Trophoblast cell (in vitro differentiated cells and primary cell): Measurements from ENCODE around the gene CHMP4A.

Experiments used
- DNase-seq, 2 donors: peaks; one replicate each; pipeline ENCODE4 v3.0.0-alpha.2; 2016
- H2AFZ ChIP-seq: 2 replicates; pipeline ENCODE4 v1.6.1; 2013; ENCODE audit warnings: low read length, moderate library complexity, mild to moderate bottlenecking; ENCODE audit not compliant: insufficient read depth, poor library complexity
- H2AK5ac ChIP-seq: 2 replicates; pipeline ENCODE4 v1.6.1; 2013; ENCODE audit warnings: mild to moderate bottlenecking, low read length
- H2BK120ac ChIP-seq: 2 replicates; pipeline ENCODE4 v1.6.1; 2013; ENCODE audit warnings: low read length, mild to moderate bottlenecking, moderate library complexity; ENCODE audit not compliant: insufficient read depth, poor library complexity
- H2BK12ac ChIP-seq: 2 replicates; pipeline ENCODE4 v1.6.1; 2013; ENCODE audit warnings: mild to moderate bottlenecking, low read length, moderate library complexity
- H2BK5ac ChIP-seq: 2 replicates; pipeline ENCODE4 v1.6.1; 2013; ENCODE audit warnings: low read length, low read depth, moderate library complexity, mild to moderate bottlenecking; ENCODE audit not compliant: poor library complexity
- H3K14ac ChIP-seq: 2 replicates; pipeline ENCODE4 v1.6.1; 2013; ENCODE audit warnings: mild to moderate bottlenecking, low read length
- H3K18ac ChIP-seq: 2 replicates; pipeline ENCODE4 v1.6.1; 2013; ENCODE audit warnings: mild to moderate bottlenecking, low read length
- H3K23ac ChIP-seq: 2 replicates; pipeline ENCODE4 v1.6.1; 2013; ENCODE audit warnings: low read length
- H3K27ac ChIP-seq: 2 replicates; pipeline ENCODE4 v1.5.1; 2013; ENCODE audit warnings: low read depth, mild to moderate bottlenecking, inconsistent platforms, low read length, moderate library complexity
- H3K27me3 ChIP-seq: 2 replicates; pipeline ENCODE4 v1.6.1; 2013; ENCODE audit warnings: inconsistent platforms, mild to moderate bottlenecking, low read length, moderate library complexity; ENCODE audit not compliant: insufficient read depth
- H3K36me3 ChIP-seq, 2 experiments: 1 replicate in 1 of 2; 2 replicates in 1 of 2; pipeline ENCODE4 v1.6.1; 2013; ENCODE audit warnings: low read length in 2 of 2, mild to moderate bottlenecking in 2 of 2, moderate library complexity in 1 of 2; ENCODE audit not compliant: insufficient read depth in 2 of 2, control insufficient read depth in 1 of 2
- H3K4ac ChIP-seq: 2 replicates; pipeline ENCODE4 v1.6.1; 2013; ENCODE audit warnings: low read depth, mild to moderate bottlenecking, low read length, moderate library complexity
- H3K4me1 ChIP-seq, 2 experiments: 1 replicate in 1 of 2; 2 replicates in 1 of 2; pipeline ENCODE4 v1.6.1; 2013; ENCODE audit warnings: low read length in 2 of 2, mild to moderate bottlenecking in 2 of 2, moderate library complexity in 1 of 2; ENCODE audit not compliant: insufficient read depth in 2 of 2, control insufficient read depth in 1 of 2
- H3K4me2 ChIP-seq: 2 replicates; pipeline ENCODE4 v1.6.1; 2013; ENCODE audit warnings: inconsistent platforms, mild to moderate bottlenecking, low read length, moderate library complexity
- H3K4me3 ChIP-seq: 2 replicates; pipeline ENCODE4 v1.5.1; 2013; ENCODE audit warnings: mild to moderate bottlenecking, low read depth, low read length, inconsistent platforms
- H3K79me1 ChIP-seq: one replicate; pipeline ENCODE4 v1.6.1; 2013; ENCODE audit warnings: low read length
- H3K79me2 ChIP-seq: 2 replicates; pipeline ENCODE4 v1.6.1; 2013; ENCODE audit warnings: low read length, mild to moderate bottlenecking; ENCODE audit not compliant: control insufficient read depth, insufficient read depth, poor library complexity
- H3K9ac ChIP-seq: 2 replicates; pipeline ENCODE4 v1.6.1; 2013; ENCODE audit warnings: mild to moderate bottlenecking, low read length
- H3K9me3 ChIP-seq: 2 replicates; pipeline ENCODE4 v1.6.1; 2013; ENCODE audit warnings: low read depth, mild to moderate bottlenecking, control low read depth, inconsistent platforms, low read length; ENCODE audit not compliant: insufficient read depth
- H4K12ac ChIP-seq: 2 replicates; pipeline ENCODE4 v1.6.1; 2013; ENCODE audit warnings: low read depth, mild to moderate bottlenecking, low read length, moderate library complexity
- H4K8ac ChIP-seq: 2 replicates; pipeline ENCODE4 v1.6.1; 2013; ENCODE audit warnings: low read depth, mild to moderate bottlenecking, low read length, moderate library complexity
- H4K91ac ChIP-seq: one replicate; pipeline ENCODE4 v1.6.1; 2013; ENCODE audit warnings: low read depth, mild to moderate bottlenecking, low read length, moderate library complexity
- WGBS: extraction: QIAGEN DNeasy Blood & Tissue Kit; methylation state at CpG from one replicate; pipeline ENCODE4 v1.1.7; 2013; ENCODE audit warnings: missing lambda C conversion rate; ENCODE audit not compliant: insufficient read length, insufficient coverage; ENCODE audit errors: extremely low coverage; 5-methylcytosine and 5-hydroxymethylcytosine counted together

Gene CHMP4A

DNA sequence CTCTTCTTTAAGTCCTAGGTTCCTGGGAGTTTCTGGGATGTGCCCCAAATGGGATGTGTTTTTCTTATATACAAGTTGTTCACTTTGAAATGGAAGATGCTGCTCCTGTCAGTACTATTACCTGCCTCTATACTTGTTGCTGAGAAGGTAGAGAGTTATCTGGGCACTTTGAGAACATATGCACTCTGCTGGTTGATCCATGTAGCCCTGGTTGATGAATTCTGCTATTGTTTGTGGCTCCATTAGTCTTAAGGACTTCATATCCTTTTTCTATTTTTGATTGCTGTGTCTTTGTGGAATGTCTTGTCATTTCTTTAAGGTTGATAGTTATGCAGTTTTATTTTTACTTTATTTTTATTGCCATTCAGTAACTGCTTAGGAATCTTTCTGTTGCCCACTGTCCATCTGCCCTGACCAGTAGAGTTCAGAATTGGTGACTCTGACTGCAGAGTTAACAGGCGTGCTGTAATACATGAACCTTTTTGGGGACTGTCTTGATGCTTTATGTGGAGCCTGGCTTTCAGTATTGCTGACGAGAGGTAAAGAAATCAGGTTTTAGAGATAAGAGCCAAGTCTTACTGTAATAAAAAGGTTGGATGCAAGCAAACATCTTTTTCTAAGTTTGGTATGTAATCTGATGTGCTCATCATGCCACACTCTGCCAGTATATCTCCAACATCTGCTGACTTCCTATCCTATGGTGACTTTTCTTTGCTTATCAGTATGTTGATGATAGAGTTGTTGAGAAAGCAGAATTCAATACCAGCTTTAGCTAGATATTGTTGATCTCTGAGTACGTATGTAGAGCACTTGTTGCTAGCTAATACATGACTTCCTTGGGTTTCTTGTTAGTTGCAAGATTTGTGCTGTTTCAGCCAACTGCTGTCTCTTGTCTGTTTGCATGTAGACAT lies 21.1 kb upstream of the CHMP4A start:
- no peak overlapping the region for H4K91ac ChIP-seq
- no peak overlapping the region for H2BK5ac ChIP-seq
- H3K14ac ChIP-seq = no peak overlapping the region
- no CpG with 5 or more reads among the region's 3 CpGs for WGBS
- H4K12ac ChIP-seq = no peak overlapping the region
- peaks cover 16% of the 10 kb centered on the region for H3K79me1 ChIP-seq
- DNase-seq = no peak
- H3K4me1 ChIP-seq = peaks cover 8 to 15% of the 10 kb centered on the region in 2 experiments
- H4K8ac ChIP-seq = no peak overlapping the region
- H3K79me2 ChIP-seq = peaks cover 15% of the 10 kb centered on the region
- no peak overlapping the region for H3K23ac ChIP-seq
- no peak overlapping the region for H2AFZ ChIP-seq
- no peak overlapping the region for H3K18ac ChIP-seq
- H3K4me2 ChIP-seq = no peak overlapping the region
- no peak overlapping the region for H2BK12ac ChIP-seq
- peaks cover 17 to 33% of the 10 kb centered on the region in 2 experiments for H3K36me3 ChIP-seq
- H3K4ac ChIP-seq = no peak overlapping the region
- no peak overlapping the region for H3K27ac ChIP-seq
- no peak overlapping the region for H3K4me3 ChIP-seq
- H2AK5ac ChIP-seq = no peak overlapping the region
- no peaks in the 10 kb centered on the region for H3K9me3 ChIP-seq
- H2BK120ac ChIP-seq = no peak overlapping the region
- no peak overlapping the region for H3K9ac ChIP-seq
- no peaks in the 10 kb centered on the region for H3K27me3 ChIP-seq

DNA sequence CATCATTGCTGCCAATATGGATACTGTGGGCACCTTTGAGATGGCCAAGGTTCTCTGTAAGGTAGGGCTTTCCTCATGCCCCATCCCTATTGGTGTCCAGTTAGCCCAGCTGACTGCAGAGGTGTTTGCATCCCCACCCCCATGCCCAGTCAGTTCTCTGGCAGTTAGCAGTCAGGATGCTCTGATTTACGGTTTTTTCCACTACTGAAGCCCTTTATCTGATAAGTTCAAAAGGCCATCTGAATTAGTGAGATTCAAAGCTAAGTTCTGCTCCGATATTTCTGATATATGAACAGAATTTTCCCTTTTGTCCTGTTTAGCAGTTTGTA lies 20.2 kb upstream of the CHMP4A start:
- no peak overlapping the region for H3K23ac ChIP-seq
- peaks cover 14 to 27% of the 10 kb centered on the region in 2 experiments for H3K36me3 ChIP-seq
- H3K4me3 ChIP-seq = no peak overlapping the region
- no peak overlapping the region for H4K12ac ChIP-seq
- H2AK5ac ChIP-seq = peak overlapping the region; percentile 49
- H3K4me1 ChIP-seq = peaks cover 8 to 13% of the 10 kb centered on the region in 2 experiments
- H3K4ac ChIP-seq = no peak overlapping the region
- H2BK5ac ChIP-seq = no peak overlapping the region
- no CpG with 5 or more reads among the region's 2 CpGs for WGBS
- peak in 1 of 2 donors; percentile 12 for DNase-seq
- no peak overlapping the region for H2BK120ac ChIP-seq
- peak overlapping the region; percentile 94 for H4K8ac ChIP-seq
- peaks cover 16% of the 10 kb centered on the region for H3K79me1 ChIP-seq
- H3K27me3 ChIP-seq = no peaks in the 10 kb centered on the region
- no peak overlapping the region for H2BK12ac ChIP-seq
- no peak overlapping the region for H3K18ac ChIP-seq
- peaks cover 15% of the 10 kb centered on the region for H3K79me2 ChIP-seq
- no peak overlapping the region for H3K9ac ChIP-seq
- H2AFZ ChIP-seq = no peak overlapping the region
- H3K27ac ChIP-seq = no peak overlapping the region
- no peaks in the 10 kb centered on the region for H3K9me3 ChIP-seq
- H3K14ac ChIP-seq = no peak overlapping the region
- peak overlapping the region; percentile 84 for H3K4me2 ChIP-seq
- peak overlapping the region; percentile 16 for H4K91ac ChIP-seq

DNA sequence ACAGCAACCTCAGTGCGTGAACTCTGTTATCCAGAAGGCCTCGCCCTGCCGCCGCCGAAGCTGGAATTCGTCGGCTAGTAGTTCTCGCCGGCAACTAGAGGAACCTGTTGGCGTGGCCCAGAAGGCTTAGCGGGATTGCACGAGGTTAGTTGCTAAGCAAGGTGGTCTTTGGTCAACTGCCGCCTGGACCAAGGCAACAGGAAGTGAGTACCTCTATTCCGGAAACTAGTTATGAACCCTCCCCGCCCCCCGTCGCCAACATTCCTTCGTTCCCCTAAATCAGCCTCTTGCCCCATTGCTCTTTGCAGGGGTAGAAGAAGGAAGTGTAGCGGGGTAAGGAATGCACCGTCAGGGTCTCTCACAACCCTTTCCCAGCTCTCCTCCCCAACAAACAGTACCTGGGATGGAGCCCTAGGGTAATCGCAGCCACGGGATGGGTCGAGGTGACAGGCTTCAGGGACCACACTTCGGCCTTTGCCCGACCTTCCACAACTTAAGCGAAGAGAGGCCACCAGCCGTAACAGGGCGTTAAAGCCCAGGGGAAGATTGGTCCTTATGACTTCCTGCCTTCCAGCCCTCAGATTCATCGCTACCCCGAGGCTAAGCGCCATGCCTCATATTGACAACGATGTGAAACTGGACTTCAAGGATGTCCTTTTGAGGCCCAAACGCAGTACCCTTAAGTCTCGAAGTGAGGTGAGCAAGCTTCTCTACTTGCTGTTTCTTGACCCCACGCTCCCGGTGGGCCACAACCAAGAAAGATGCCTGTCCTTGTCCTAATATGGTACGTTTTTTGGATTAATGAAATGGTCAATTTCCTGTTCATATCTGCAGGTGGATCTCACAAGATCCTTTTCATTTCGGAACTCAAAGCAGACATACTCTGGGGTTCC lies 19.6 kb upstream of the CHMP4A start, which contains the start of gene GMPR2:
GMPR2 (plus strand) TSS at position 285 of the 893 bp plus-strand sequence; CDS start at position 610, 325 bp downstream.
- peak within 1 kb of the TSS; percentile 67 for H3K18ac ChIP-seq
- peak within 1 kb of the TSS; percentile 72 for H3K4ac ChIP-seq
- H4K12ac ChIP-seq = peak within 1 kb of the TSS; percentile 83
- peak within 1 kb of the TSS; percentile 49 for H2AK5ac ChIP-seq
- H3K23ac ChIP-seq = no peak within 1 kb of the TSS
- peaks cover 15% of the 10 kb centered on the region for H3K79me2 ChIP-seq
- peak within 1 kb of the TSS; percentile 94 for H3K27ac ChIP-seq
- peaks cover 8 to 10% of the 10 kb centered on the region in 2 experiments for H3K4me1 ChIP-seq
- H3K14ac ChIP-seq = peak within 1 kb of the TSS; percentile 71
- H3K79me1 ChIP-seq = peaks cover 16% of the 10 kb centered on the region
- H3K27me3 ChIP-seq = no peaks in the 10 kb centered on the region
- peak within 1 kb of the TSS; percentile 77 for H2BK120ac ChIP-seq
- peaks cover 16 to 27% of the 10 kb centered on the region in 2 experiments for H3K36me3 ChIP-seq
- peak within 1 kb of the TSS; percentile 94 for H4K8ac ChIP-seq
- WGBS = no CpG with 5 or more reads among the region's 38 CpGs
- H3K9me3 ChIP-seq = no peaks in the 10 kb centered on the region
- peak within 1 kb of the TSS; percentile 56 for H2AFZ ChIP-seq
- DNase-seq = peak in 1 of 2 donors; percentile 54
- peak within 1 kb of the TSS; percentile 81 for H3K9ac ChIP-seq
- peak within 1 kb of the TSS; percentile 70 for H2BK5ac ChIP-seq
- peak within 1 kb of the TSS; percentile 81 for H4K91ac ChIP-seq
- peak within 1 kb of the TSS; percentile 96 for H3K4me3 ChIP-seq
- peak within 1 kb of the TSS; percentile 84 for H3K4me2 ChIP-seq
- H2BK12ac ChIP-seq = no peak within 1 kb of the TSS

DNA sequence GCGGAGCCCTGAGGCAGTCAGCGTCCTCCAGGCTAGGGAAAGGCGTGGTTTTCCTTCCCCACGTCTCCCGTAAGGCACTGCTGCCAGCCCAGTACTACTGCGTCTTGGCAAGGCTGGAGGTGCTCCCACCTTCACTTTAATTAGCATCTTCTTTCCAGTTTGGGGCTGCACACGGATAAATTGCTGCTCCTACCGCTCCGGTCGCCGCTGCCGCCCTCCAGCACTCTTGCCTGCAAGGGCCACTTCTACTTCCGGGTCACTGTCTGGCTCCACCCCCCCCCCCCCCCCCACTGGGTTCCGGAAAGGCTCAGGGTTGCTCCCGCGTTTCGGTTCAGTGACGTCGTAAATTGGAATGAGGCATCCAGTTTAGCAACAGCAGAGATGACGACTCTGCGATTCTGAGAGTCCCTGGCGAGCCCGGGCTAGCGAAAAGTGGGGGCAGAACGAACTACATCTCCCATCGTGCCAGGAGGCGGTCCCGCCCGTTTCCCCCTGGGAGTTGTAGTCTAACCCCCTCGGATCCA lies 18.9 kb upstream of the CHMP4A start, which contains the start of gene NEDD8:
NEDD8 (minus strand) TSS at position 247 of the 524 bp plus-strand sequence; CDS start at position 147, 100 bp downstream.
- peak; percentile 95 for DNase-seq
- peaks cover 11 to 23% of the 10 kb centered on the region in 2 experiments for H3K36me3 ChIP-seq
- peak within 1 kb of the TSS; percentile 81 for H4K91ac ChIP-seq
- peak within 1 kb of the TSS; percentile 81 for H3K9ac ChIP-seq
- peak within 1 kb of the TSS; percentile 83 for H4K12ac ChIP-seq
- H3K14ac ChIP-seq = peak within 1 kb of the TSS; percentile 71
- H2AK5ac ChIP-seq = peak within 1 kb of the TSS; percentile 49
- H3K4me3 ChIP-seq = peak within 1 kb of the TSS; percentile 96
- no CpG with 5 or more reads among the region's 30 CpGs for WGBS
- H3K79me1 ChIP-seq = peaks cover 16% of the 10 kb centered on the region
- peaks cover 8 to 10% of the 10 kb centered on the region in 2 experiments for H3K4me1 ChIP-seq
- peaks cover 15% of the 10 kb centered on the region for H3K79me2 ChIP-seq
- H3K18ac ChIP-seq = peak within 1 kb of the TSS; percentile 67
- H3K9me3 ChIP-seq = no peaks in the 10 kb centered on the region
- H4K8ac ChIP-seq = peak within 1 kb of the TSS; percentile 94
- peak within 1 kb of the TSS; percentile 77 for H2BK120ac ChIP-seq
- peak within 1 kb of the TSS; percentile 94 for H3K27ac ChIP-seq
- no peak within 1 kb of the TSS for H3K23ac ChIP-seq
- H3K27me3 ChIP-seq = no peaks in the 10 kb centered on the region
- H2AFZ ChIP-seq = peak within 1 kb of the TSS; percentile 56
- H2BK5ac ChIP-seq = peak within 1 kb of the TSS; percentile 70
- H3K4ac ChIP-seq = peak within 1 kb of the TSS; percentile 72
- H3K4me2 ChIP-seq = peak within 1 kb of the TSS; percentile 84
- H2BK12ac ChIP-seq = no peak within 1 kb of the TSS
